Measurements from ENCODE around the gene PDE3A.
"Not testable (repeated sequence)": the region's sequence is repeated elsewhere in the genome, so short reads cannot be mapped to it uniquely, and the experiment has no call there.

Gene PDE3A

GRCh38 chr12:20546267-20546666, 177.9 kb downstream of the PDE3A start:
- TF ChIP-seq CTCF (conservative IDR thresholded peaks at IDR 0.05): no peak
- H3K27ac ChIP-seq: no peak overlapping the region

GRCh38 chr12:20547816-20548575, 179.7 kb downstream of the PDE3A start:
- TF ChIP-seq CTCF (conservative IDR thresholded peaks at IDR 0.05): no peak
- no peak overlapping the region for H3K27ac ChIP-seq

- TF ChIP-seq CTCF (conservative IDR thresholded peaks at IDR 0.05): no peak
- H3K27ac ChIP-seq: no peak overlapping the region
Measured at GRCh38 chr12:20548611-20549010, 180.3 kb downstream of the PDE3A start.

- peak; percentile 91 for TF ChIP-seq CTCF (conservative IDR thresholded peaks at IDR 0.05)
- no peak overlapping the region for H3K27ac ChIP-seq
Measured at GRCh38 chr12:20549108-20549719, 180.9 kb downstream of the PDE3A start.

- H3K27ac ChIP-seq: not testable (repeated sequence)
Measured at GRCh38 chr12:20551742-20552442, 183.6 kb downstream of the PDE3A start.

- not testable (repeated sequence) for H3K27ac ChIP-seq
Measured at GRCh38 chr12:20552586-20552985, 184.2 kb downstream of the PDE3A start.

- no peak for TF ChIP-seq CTCF (conservative IDR thresholded peaks at IDR 0.05)
- H3K27ac ChIP-seq: no peak overlapping the region
Measured at GRCh38 chr12:20555015-20555414, 186.7 kb downstream of the PDE3A start.

- no peak overlapping the region for H3K27ac ChIP-seq
- no peak for TF ChIP-seq CTCF (conservative IDR thresholded peaks at IDR 0.05)
Measured at GRCh38 chr12:20555771-20556170, 187.4 kb downstream of the PDE3A start.
